Fibroblast of skin of right quadriceps (primary cell): ENCODE results near the gene PAK1.

Experiments used
- DNase-seq: peaks from one replicate; pipeline ENCODE4 v3.0.0-alpha.2; 2013

PAK1 gene

DNA sequence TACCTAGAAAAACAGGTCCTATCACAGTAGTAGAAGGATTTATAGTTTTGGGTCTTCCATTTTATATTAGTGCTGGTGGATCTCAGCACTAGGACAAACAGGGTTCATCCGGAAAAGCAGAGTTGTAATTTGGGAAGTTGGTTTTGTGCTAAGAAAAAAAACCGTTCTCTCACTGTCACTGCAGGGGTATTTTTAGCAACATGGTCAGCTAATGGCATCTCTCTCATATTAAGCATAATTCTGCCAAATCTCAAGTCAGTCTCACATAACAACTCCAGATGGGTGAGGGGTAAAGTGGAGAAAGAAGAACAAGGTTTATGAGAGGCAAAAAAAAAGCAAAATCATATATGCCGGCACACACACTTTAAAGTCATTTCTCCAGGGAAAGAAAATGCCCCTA lies 120.8 kb downstream of the PAK1 start:
- no peak for DNase-seq

DNA sequence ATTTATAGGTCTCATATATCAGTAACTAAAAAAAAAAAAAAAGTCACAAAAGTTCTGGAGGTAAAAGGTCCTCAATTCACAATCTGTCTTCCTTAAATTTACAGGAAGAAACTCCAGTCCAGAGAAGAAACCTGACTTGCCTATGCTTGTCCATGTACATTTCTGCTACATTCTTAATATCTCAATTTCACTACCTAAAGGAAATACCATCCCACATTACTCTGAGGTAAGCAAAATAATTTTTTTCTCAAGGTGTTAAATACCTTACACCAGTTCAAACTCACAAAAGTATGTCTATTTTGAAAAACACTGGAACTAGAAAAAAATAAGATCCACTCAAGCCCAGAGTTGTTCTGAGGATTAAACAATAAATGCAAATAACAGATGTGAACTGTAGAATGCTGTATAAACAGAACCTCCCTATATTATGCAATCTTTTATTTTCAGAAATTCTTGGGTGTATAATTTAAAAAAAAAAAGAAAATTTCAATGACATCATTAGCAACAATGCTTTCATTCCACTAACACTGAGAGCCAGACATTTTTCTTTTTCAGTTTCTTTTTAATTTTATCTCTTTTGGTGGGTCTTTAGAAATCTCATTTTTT lies 122.5 kb downstream of the PAK1 start:
- DNase-seq: no peak

DNA sequence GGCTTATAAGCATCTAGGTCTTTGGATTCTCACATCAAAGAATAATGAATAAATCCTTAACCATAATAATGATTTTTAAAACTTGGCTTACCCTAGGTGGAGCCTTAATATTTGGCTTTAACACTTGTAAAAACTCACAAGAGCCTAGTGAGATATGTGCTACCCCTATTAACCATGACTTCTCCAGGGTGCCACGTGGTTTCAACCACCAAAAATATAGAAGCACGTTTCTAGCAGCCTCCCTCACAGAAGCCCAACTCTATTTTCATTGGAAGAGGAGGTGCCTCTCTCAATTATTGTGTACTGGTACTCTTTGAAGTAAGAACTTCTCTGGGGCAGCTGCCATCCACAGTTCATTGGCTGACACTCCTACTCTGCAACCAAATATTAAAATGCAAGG lies 125.9 kb downstream of the PAK1 start:
- DNase-seq: no peak

DNA sequence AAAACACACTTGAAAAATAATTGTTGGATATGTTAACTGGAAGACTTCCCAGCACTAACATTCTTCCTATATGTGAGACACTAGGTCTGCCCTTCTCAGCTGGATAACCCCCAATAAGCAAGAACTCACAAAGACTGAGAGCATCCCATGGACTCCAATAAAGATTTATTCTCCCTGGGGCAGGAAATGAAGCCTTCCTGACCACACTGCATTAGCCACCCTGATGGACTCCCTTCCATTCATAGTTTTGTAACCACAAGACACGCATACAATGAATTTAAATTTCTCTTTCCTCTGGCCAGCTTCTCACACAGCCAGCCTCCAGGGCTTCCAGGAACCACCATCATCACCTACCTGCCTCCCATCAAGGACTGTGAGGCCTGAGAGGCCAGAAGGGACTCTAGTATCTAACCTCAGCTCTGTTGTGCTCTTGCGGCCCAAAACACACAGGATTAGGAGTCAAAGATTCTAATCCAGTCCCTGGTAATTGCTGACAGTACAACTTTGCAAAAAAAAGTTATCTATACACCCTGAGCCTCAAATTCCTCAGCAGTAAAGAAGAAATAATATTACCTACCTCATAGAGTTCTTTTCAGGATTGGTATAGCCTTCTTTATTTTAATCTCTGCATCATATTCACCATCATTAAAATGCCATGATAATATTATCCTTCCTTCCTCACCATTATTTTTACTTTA lies 126.8 kb downstream of the PAK1 start:
- DNase-seq: peak; percentile 96

DNA sequence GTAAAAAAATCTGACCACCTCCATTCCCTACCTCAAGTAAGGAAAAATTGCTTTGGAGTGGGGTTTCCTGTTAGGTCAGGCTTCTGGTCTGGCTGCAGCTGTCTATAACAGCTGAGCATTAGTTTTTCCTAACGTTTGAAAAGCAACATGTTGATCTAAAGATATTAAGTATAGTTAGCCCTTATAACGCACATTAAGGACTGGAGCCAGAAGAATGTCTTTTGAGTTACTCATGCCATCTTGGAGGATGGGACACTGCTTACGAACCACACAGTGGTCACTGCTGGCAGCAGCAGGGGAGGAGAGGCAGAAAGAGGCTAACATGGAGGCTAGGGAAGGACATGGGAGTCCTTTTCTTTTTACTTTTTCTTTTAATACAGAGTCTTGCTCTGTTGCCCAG lies 128.3 kb downstream of the PAK1 start:
- DNase-seq: peak; percentile 70

DNA sequence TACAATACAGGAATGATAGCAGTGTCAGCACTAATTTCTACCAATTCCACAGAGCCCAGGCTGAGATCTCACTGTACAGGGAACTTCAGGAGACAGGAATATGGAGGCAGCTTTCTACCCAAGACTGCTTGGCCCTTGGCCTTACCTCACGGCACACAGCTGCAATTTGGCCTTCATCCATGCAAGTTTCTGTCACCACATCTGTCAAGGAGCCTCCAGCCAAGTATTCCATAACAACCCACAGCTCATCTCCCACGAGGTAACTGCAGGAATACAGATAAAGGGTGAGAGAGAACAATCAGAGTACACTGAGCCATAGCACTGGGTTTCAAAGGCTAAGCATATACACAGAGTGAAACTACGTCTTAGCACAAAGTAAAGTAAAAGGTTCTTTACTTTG lies 133.4 kb downstream of the PAK1 start:
- no peak for DNase-seq

DNA sequence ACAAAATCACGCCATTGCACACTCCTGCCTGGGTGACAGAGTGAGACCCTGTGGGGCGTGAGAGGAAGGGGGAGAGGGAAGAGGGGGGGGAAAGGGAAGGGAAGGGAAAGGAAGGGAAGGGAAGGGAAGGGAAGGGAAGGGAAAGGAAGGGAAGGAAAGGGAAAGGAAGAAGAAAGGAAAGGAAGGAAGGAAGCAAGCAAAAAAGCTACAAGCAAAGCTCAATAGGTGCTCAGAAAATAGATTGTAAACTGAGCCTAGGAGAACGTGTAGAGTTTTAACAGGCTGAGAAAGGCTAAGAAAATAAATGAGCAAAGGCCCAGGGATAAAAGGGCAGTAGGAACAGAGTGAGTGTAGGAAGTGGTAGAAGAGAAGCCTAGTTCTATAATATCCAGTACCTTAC lies 141.6 kb downstream of the PAK1 start:
- DNase-seq: no peak

DNA sequence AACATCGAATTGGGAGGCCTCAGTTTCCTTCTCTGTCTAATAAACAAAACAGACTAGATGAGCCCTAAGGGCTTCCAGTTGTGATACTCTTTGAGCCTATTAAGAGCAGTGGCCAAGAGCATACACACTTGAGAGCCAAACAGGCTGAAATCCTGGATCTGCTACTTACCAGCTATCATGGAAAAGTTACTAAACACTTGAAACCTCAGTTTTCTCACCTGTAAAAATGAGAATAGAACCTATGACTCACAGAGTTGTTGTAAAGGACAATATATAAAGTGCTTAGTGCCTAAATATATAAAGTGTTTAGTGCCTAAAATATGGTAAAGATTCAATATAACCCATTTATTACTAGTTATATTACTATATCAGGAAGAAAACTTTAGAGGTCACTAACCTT lies 148.7 kb downstream of the PAK1 start:
- DNase-seq: no peak

DNA sequence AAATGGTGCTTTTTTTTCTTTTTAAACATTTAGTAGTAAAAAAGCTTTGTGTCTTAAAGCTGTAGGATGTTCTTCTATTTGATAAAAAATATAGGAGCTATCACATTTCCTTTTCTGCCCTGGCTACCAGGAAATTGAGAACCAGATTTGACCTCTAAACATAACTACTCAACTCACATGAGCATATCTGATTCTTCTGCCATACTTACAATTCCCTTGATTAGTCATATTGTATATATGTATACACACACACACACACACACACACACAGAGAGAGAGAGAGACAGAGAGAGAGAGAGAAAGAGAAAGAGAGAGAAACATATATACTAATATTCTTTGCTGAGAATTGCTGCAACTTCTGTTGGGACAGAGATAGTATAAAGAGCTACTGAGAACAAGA lies 149.4 kb downstream of the PAK1 start:
- peak; percentile 10 for DNase-seq

DNA sequence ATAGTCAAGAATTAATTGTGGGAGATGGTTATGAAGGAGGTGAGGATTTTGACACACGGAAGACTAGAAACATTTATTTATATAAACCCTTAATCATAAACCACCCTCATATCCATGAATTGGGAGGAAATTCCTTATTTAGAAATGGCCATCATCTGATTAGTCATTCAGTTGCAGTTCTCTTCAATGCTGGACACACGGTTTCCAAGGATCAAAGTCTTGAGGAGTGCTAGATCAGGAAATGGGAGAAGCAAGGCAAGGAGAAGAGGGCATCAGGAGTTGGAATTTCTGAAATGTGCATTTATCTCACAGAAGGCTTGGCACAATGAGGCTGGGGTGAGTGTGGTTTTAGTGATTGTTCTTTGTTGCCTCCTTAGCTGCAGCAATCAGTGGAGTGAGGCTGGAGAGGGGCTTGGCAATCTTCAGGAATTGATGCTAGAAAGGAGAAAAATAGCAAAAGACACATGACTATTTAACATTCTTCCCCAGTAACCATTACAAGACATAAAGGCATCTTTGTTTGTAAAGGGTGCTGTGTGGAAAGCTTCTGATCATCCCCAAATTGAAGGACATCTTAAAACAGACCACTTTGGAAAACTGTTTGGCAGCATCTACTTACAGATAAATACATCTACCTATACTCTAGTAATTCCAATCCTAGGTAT lies 150.8 kb downstream of the PAK1 start:
- peak; percentile 9 for DNase-seq

DNA sequence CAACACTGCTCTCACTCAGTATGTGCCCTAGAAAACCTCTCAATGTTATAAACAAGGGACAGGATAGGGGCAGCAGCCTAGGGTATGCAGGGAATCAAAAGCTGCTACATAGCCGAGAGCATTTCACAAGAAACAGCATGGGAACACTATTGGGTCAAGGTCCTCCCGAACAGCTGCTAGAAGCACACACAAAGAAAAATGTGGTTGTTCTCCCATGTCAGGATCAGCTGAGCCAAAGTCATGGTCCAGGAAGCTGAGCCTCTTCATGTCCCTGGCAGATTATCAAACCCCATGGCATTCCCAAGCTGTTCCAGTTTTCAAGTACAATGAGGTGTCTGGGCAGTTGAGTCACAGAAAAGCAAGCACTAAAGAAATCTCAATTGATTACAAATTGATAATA lies 151.4 kb downstream of the PAK1 start:
- DNase-seq: peak; percentile 47

DNA sequence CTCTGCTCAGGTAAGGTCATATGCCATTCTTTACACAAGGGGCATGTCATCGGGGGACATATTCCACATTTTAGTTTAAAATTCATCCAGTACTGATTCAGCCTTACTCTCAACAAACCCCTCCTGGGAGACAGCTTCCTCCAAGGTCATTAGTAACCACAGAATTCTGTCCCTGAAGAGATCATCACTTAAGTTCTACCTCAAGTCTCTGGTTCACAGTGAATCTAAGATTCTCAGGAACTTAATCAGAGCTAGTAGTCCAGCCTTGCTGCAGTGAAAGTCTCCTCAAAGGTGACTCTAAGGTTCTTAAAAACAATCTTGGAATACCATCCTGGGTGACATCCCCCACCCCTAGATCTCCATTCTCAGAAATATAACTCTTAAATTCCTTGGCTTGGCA lies 153.5 kb downstream of the PAK1 start:
- DNase-seq: peak; percentile 24

DNA sequence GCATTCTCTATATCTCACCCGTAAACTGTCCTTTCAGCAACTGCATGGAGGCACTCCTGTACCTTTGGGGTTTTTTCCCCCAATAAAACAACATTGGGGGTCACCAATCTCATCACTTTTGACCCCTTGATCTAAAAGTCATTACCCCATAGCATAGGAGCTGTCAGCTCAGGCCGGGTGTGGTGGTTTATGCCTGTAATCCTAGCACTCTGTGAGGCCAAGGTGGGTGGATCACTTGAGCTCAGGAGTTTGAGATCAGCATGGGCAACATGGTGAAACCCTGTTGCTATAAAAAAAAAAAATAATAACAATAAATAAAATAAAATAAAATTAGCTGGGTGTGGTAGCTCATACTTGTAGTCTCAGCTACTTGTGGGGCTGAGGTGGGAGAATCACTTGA lies 155.3 kb downstream of the PAK1 start:
- DNase-seq: no peak

DNA sequence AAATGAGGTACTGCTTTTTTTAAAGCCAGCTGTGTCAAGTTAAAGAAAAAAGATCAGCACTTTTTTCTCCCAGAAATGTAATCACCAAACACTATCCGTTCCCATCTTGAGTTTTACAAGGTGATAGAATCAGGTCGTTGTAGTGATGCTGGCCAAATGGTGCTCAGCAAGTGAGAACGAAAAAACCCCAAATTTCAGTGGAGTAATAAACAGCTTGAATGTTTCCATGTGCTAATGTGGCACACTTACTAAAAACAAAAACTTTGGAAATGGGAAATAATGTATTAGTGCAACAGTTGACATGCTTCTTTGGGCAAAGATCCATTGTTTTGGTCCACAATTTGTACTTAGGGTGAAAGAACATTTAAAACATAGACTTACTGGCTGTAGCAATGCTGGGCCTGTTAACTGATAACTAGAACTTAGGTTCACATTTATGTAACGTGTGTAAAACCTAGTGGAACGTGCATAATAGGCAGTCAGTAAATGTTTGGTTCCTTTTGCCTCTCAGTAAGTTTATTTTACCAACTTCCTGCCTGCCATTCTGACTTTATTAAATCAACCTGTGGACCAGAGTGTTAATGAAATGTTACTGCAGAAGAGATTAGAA lies 157.1 kb downstream of the PAK1 start:
- DNase-seq: no peak

DNA sequence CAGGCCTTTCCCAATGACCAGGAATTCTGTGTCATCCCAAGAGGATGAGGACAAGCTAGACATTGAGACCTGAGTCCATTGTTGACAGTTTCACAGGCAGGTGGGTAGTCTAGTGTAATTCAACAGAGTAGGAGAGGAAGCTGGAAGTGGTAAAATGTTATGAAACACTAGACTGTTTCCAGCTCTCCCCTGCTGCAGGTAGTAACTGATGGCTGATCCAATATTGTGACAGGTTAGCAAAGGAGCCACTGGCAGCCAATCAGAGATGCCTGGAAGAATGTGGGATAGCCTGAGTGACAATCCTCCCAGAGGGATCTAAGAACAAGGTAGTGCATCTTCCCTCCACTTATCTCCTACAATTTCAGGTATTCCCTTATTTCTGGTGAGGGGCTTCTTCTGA lies 161.8 kb downstream of the PAK1 start:
- DNase-seq: no peak

DNA sequence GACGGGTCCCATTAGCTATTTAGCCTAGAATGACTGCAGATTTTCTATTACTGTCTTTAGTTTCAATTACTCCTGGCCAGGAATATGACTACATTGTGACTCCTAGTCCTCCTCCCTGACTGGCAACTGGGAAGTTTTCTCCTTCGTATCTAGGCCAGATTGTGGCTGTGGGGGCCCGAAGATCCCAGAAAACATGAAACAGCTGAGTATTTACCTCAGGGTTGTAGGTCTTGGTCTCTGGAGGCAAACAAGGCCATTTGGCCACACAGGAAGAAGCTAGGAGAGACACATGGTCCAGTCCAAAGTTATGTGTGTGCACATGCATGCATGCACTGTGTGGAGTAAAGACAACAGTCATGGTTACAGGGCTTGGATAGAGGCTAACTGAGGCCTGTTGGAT lies 162.2 kb downstream of the PAK1 start:
- DNase-seq: no peak

DNA sequence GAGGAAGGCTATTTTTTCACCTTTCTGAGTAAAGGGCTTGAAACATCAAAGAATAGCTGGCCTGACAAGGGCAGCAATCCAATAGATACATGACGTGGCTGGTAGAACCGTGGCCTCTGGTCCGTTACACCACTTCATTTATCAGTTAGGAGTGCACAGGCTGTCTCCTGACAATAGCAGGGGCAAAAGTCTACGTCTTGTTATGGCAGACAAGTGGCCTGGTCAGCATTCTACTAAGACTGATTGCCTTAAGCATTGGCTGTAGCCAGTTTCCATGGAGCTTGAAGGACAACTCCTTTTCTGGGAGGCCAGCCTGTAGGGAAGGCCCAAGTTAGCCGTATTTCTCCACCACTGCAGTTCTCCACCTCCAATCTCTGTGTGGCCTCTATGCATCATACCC lies 163.2 kb downstream of the PAK1 start:
- DNase-seq: no peak

DNA sequence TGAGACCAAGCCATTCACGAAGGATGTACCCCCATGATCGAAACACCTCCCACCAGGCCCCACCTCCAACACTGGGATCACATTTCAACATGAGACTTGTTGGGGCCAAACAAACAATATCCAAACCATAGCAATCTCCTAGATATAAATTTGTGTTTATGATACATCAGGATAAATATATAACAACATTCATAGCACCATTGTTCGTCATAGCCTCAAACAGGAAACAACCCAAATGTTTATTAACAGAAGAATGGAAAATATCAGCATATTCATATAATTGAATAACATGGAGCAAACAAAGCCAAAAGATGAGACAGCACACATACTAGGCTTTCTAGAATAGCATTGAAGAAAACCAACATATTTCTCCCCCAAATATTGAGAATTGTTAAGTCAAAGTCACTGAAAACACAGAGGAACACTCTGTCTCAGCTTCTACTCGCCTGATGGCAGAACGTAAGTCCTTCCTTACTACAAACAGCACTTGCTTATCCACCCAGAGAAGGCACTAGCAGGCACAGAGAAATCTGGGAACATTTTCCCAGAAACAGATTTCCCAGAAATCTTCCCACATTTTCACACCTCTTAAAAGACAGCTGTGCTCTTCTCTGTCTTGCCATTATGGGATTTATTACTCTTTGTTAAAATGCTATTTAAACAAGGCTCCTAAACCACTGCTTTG lies 164.4 kb downstream of the PAK1 start:
- DNase-seq: peak; percentile 8

DNA sequence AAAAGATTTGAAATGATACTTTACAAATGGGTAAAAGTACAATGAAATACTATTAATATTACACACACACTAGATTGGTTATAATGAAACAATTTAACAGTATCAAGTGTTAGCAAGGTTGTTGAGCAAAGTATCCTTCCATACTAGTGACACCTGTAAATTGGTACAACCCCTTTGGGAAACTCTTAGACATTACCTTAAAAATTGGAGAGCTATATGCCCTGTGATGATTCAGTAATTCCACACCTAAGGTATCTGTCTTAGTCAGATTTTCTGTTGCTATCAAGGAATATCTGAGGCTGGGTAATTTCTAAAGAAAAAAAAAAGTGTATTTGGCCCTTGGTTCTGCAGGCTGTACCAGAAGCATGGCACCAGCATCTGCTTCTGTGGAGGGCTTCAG lies 165.1 kb downstream of the PAK1 start:
- no peak for DNase-seq

DNA sequence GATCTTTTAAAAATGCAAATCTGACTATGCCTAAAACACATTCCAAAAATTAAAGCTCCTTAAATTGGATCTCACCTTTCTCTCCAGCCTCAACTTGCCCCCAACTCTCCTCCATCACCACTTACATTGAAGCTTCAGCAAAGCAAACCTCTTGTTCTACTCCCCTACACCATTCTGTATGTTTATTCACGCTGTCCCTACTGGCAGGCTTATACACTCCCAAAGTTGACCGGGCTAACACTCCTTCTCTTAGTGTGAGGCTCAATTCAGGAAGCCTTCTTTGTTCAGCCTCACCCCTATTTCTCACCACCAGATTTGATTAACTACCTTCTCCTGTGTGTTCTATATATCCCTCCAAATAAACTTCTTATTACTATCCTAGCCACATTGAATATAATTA lies 170.6 kb downstream of the PAK1 start:
- no peak for DNase-seq

DNA sequence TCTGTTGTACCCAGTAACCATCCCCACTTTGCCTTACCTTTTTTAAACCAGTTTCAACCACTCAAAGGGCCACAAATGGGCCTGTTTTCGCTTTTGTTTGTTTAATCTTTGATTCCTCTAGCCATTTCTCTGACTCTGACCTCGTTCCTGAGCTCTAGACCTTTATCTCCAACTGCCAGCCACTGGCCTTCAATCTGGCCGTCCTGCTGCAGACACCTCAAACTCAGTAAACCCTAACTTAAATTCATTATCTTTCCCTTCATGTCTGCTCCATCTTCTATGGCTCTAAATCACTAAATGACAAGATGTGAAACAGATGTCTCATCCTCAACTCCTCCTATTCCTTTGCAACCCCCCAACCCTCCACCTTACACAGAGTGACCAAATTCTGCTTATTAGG lies 171.1 kb downstream of the PAK1 start:
- DNase-seq: no peak

DNA sequence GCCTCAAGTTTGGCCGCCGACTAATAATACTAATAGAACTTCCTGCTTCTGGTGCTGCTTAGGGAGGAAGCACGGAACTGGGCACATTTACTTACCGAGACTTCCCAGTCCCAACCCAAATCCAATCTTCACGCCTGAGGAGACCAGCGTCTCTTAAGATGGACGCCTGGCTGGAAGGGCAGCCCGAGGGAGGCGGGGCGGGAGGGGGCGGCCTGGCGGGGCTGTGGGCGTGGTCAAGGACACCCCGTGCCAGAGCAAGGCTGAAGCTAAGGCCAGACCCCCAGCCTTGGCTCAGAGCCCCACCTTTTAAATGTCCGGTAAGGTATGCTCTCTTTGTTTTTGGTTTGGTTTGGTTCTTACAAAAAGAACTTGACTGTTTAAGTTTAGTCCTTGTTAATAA lies 172.4 kb downstream of the PAK1 start, which contains the start of gene GDPD4:
GDPD4 (minus strand) TSS at position 177 of the 400 bp plus-strand sequence. CDS start 16,549 bp downstream, outside the sequence.
- DNase-seq: no peak

DNA sequence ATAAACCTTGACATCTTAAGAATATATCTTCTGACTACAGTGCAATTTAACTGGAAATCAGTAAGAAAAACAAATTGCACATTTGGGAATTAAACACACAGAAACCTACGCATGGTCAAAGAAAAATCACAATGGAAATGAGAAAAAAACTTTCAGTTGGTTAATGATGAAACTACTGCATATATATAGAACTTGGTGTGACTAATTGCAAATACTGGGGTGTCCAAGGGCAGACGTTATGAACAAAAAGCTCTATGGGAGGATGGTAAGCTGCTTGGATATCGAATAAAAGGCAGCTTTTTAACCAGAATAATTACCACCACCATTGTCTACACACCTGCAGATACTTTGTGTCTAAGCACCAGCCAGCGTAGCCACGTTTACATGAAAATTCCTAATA lies 173.2 kb downstream of the PAK1 start:
- DNase-seq: no peak
